Measurements from ENCODE around the gene AP4B1.

DNA sequence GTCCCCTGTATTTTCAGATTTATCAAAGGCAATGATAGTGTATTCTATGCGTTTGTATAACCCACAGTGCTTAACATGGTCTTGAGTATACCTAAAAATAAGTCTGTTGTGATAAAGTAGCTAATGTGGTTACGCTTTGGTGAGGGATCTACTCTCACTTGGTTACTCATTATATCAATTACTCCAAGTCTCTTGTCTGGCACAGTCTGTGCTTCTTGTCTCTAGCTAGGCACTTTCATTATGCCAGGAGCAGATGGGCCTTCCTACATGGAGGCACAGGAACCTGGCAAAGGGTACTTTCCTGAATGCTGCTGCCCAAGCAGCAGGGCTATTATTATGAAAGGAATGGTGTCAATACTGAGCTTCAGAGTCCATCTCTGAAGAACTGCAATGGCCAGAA is 28.9 kb downstream of the AP4B1 start:
- TF ChIP-seq, protein P1, sequence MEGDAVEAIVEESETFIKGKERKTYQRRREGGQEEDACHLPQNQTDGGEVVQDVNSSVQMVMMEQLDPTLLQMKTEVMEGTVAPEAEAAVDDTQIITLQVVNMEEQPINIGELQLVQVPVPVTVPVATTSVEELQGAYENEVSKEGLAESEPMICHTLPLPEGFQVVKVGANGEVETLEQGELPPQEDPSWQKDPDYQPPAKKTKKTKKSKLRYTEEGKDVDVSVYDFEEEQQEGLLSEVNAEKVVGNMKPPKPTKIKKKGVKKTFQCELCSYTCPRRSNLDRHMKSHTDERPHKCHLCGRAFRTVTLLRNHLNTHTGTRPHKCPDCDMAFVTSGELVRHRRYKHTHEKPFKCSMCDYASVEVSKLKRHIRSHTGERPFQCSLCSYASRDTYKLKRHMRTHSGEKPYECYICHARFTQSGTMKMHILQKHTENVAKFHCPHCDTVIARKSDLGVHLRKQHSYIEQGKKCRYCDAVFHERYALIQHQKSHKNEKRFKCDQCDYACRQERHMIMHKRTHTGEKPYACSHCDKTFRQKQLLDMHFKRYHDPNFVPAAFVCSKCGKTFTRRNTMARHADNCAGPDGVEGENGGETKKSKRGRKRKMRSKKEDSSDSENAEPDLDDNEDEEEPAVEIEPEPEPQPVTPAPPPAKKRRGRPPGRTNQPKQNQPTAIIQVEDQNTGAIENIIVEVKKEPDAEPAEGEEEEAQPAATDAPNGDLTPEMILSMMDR (IDR thresholded peaks at IDR 0.05; ENCODE audit: borderline replicate concordance, extremely low read depth, low read length, poor library complexity, severe bottlenecking) = no peak
- no peak for TF ChIP-seq EZH2 (IDR thresholded peaks at IDR 0.05; ENCODE audit: borderline replicate concordance, low read depth, low read length, severe bottlenecking)

Data from DND-41 (cell line).